GM12801 (cell line): ENCODE measurements around the gene DMPK.

Experiments
- TF ChIP-seq, protein P1 (sequence below): IDR thresholded peaks from one replicate; pipeline ENCODE4 v1.5.1; 2011; ENCODE audit warnings: control low read depth; ENCODE audit not compliant: insufficient read length; ENCODE audit errors: extremely low read depth

DMPK gene

GRCh38 chr19:45782162-45782691 is at the start of gene DMPK:
TSS of gene DMPK (minus strand) at chr19:45782490. CDS start at chr19:45782352, 138 bp downstream.
- TF ChIP-seq, protein P1, sequence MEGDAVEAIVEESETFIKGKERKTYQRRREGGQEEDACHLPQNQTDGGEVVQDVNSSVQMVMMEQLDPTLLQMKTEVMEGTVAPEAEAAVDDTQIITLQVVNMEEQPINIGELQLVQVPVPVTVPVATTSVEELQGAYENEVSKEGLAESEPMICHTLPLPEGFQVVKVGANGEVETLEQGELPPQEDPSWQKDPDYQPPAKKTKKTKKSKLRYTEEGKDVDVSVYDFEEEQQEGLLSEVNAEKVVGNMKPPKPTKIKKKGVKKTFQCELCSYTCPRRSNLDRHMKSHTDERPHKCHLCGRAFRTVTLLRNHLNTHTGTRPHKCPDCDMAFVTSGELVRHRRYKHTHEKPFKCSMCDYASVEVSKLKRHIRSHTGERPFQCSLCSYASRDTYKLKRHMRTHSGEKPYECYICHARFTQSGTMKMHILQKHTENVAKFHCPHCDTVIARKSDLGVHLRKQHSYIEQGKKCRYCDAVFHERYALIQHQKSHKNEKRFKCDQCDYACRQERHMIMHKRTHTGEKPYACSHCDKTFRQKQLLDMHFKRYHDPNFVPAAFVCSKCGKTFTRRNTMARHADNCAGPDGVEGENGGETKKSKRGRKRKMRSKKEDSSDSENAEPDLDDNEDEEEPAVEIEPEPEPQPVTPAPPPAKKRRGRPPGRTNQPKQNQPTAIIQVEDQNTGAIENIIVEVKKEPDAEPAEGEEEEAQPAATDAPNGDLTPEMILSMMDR, result no peak

GRCh38 chr19:45828945-45829344 is 46.7 kb upstream of the DMPK start:
- TF ChIP-seq, protein P1, result no peak

DNA sequence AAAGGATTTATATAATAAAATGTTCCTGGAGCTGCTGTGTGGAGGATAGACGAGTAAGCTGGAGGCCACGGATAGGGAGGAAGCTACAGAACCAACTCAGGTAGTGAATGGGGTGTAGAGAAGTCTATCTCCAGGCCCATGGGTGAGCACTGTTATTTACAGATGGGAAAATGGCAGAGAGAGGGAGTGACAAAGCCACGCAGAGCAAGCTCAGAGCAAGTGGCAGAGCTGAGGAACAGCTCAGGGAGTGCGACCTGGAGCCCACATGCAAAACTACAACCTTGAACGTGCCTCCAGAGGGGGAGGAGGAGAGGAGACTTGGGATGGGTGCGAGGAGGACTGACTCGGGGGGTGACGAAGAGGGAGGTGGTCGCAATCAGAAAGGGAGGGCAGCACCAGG is 46.2 kb upstream of the DMPK start:
- TF ChIP-seq, protein P1, result no peak

DNA sequence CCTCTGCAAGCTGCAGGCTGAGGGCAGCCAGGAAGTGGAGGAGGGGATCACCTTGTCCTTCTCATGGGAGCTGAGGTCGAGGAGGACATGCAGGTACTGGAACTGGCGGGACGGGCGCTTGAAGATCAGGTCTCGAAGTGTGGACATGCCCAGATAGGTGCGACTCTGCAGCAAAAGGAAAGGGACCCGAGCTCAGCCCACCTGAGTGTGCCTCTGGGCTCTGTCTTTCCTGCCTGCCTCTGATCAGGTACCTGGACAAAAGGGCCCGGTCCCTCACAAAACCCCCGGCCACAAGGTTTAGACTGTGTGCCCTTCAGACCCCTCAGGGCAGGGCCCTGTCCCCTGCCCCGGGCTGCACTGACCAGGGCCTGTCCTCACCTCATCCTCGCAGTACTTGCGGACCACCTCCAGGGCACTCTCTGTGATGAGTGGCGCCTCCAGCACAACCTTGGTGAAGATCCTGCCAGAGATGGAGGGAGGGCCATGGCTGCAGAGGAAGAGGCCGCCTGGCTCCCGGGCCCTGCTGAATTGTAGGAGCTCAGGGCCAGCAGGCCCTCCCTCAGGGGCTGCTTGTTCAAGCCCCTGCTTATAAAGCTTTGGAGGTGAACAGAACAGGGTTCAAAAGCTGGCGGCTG is 45.3 kb upstream of the DMPK start:
- TF ChIP-seq, protein P1, result no peak

DNA sequence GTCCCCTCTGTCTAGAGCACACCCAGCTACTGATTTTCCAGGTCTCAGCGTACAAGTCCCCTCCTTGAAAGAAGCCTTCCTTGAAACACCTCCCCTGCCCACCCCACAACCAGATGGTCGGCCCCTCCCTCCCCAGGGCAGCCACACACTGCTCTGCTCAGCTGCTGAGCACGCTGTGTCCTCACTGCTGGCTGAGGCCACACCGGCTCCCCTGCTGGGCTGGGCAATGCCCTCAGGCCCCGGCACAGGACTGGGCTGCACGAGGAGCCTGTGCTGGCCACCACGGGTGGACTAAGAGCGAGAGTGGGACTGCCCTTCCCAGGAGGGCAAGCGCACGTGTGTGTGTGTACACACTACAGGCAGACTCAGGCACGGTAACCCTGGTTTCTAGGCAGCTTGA is 44.6 kb upstream of the DMPK start:
- TF ChIP-seq, protein P1, result no peak

GRCh38 chr19:45825917-45826893 is 43.9 kb upstream of the DMPK start:
- TF ChIP-seq, protein P1, result no peak

DNA sequence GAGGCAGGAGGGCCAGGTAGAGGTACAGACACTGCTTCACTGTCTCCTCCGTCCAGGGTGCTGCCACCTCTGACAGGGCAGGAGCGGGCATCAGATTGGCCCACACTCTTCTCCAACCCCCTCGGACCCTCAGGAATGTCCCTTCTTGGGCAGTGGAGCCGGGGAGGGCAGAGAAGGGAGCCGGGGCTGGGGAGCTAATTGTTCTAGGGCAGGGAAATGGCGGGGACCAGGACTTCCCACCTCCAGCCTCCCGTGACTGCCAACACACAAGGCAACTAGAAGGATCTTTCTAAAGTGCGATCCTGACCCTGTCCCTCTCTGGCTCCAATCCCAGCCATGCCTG is 42.9 kb upstream of the DMPK start:
- TF ChIP-seq, protein P1, result no peak
